AML-193 (cell line): ENCODE data around the gene ASPA.
"Not testable (repeated sequence)": the region's sequence is repeated elsewhere in the genome, so short reads cannot be mapped to it uniquely, and the experiment has no call there.

Source experiments
- DNase-seq, 2 experiments: peaks; one replicate each; lab custom pipeline; 2025; lab: John Stamatoyannopoulos, UW

ASPA gene

DNA sequence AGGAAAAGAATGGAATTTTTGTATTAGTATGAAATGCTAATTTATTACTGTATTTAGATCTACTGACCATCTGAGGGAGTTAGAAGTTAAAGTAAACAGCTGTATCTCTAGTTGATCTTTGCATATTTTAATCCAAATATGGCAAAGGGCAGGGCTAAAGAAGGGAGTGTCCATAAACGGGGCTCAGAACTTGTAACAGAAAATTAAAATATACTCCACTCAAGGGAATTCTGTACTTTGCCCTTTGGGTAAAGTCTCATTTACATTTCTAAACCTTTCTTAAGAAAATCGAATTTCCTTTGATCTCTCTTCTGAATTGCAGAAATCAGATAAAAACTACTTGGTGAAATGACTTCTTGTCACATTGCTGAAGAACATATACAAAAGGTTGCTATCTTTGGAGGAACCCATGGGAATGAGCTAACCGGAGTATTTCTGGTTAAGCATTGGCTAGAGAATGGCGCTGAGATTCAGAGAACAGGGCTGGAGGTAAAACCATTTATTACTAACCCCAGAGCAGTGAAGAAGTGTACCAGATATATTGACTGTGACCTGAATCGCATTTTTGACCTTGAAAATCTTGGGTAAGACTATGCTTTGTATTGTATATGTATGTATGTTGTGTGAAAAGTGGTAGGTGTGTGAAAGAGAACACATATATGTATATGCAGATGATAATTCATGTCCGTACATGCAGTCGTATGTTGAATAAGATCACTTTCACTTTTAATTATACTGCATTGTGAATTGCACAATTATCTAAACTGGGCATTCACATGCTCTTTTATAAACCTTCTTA is at the start of gene ASPA:
Gene ASPA (plus strand): TSS at position 186 of the 799 bp plus-strand sequence. CDS start 163 bp downstream, at position 349.
- no peak for DNase-seq

DNA sequence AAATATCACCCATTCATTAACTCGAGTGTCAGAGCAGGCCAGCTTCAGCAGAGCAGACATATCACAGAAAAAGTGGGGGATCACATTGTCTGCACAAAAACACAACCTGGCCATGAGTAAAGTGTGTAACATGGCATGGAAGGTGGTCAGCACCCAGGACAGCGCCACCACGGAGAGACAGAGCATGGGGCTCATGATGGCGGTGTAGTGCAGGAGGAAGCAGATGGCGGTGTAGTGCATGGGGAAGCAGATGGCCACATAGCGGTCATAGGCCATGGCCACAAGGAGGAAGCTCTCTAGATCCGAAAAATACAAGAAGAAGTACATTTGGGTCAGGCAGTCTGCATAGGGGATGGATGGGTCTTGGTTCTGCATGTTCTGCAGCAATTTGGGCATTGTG is 42.6 kb upstream of the ASPA start:
- DNase-seq: peak; percentile 45 to 47

DNA sequence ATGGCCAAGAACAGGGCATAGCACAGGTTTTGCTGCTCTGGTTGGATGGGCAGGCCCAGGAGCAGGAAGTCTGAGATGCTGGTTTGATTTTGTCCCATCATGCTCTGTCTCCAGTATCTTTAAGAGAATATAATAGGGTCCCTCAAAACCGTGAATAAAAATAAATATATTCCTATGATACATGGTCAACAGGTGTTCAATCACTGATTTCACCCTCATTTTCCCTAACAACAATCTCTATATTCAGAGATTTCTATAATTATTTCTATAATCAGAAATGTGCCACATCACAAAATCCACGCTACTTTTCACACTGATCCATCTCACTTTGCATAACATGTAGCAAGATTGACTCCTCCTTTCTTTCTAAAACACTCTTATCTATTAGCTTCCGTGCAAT is 42.1 kb upstream of the ASPA start, which contains the start of gene OR1E2:
Gene OR1E2 (minus strand): TSS at position 101 of the 400 bp plus-strand sequence. CDS start 0 bp downstream, at position 101.
- no peak for DNase-seq

- DNase-seq: no peak
Measured at GRCh38 chr17:3438368-3438767, 37.4 kb upstream of the ASPA start.

DNA sequence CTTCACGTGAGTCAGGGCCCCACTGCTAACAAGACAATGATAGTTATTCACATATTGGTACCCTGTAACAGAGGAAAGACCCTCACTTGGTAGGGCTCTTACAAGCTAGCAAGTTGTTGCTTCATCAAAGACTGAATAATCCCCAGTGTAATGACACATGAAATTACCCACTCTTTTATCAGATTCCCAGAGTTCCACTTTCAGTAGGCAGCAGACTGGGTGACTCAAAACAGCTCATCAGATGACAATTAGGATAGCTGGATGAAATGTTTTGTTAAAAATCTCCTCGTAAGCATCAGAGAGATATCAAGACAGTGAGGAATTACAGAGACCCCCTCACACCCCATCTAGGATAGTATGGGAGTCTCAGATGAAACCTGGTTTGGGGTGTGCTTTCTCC is 35.3 kb upstream of the ASPA start:
- no peak for DNase-seq

GRCh38 chr17:3447625-3448024 is 28.2 kb upstream of the ASPA start:
- DNase-seq: peak; percentile 0 to 4

GRCh38 chr17:3448059-3448665 is 27.6 kb upstream of the ASPA start:
- no peak for DNase-seq

- DNase-seq: not testable (repeated sequence)
Measured at GRCh38 chr17:3466355-3466754, 9.4 kb upstream of the ASPA start.

GRCh38 chr17:3469529-3469928 is 6.3 kb upstream of the ASPA start:
- no peak for DNase-seq

DNA sequence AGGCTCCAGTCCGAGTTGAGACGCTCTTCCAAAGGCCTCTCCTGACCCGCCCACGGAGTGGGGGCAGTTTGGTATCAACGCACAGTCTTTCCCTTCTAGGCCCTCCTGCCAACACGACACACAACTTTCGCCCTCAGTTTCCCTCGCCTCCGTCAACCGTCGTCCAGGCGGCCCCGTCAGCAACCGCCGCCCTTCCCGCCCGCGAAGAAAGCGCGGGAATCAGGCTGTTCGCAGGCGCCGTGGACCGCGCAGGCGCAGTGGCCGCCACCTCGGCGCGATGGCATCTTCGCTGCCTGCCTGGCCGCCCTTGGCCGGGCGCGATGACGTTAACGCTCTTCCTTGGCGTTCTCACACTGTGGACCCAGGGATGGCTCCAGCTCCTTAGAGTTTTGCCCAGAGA is 4.2 kb upstream of the ASPA start, which contains the start of gene SPATA22:
Gene SPATA22 (minus strand): TSS at position 221 of the 400 bp plus-strand sequence. CDS start 2,494 bp downstream, outside the sequence.
- DNase-seq: no peak

GRCh38 chr17:3472137-3472536 is 3.7 kb upstream of the ASPA start:
- DNase-seq: no peak

- no peak for DNase-seq
Measured at GRCh38 chr17:3474212-3474611, 1.6 kb upstream of the ASPA start.

GRCh38 chr17:3475251-3475685 is 529 bp upstream of the ASPA start:
- DNase-seq: no peak

- no peak for DNase-seq
Measured at GRCh38 chr17:3479988-3480387, 4.2 kb downstream of the ASPA start.

DNA sequence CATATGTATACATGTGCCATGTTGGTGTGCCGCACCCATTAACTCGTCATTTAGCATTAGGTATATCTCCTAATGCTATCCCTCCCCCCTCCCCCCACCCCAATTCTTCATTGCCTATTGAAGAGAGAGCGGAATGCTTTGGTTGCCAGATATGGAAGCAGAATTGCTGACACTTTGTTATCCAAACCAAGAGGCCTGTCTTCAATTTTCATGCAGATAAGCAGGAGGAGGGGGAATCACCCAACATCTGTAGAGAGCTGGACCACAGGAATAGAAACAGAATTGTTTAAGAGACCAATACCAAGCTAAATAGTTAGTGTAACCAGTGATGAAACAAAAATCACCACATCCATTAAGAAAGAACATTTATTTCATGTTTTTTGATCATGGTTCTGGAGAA is 7.1 kb downstream of the ASPA start:
- DNase-seq: no peak

GRCh38 chr17:3485481-3486068 is 9.8 kb downstream of the ASPA start:
- DNase-seq: no peak

GRCh38 chr17:3497101-3497500 is 21.3 kb downstream of the ASPA start:
- DNase-seq: no peak

DNA sequence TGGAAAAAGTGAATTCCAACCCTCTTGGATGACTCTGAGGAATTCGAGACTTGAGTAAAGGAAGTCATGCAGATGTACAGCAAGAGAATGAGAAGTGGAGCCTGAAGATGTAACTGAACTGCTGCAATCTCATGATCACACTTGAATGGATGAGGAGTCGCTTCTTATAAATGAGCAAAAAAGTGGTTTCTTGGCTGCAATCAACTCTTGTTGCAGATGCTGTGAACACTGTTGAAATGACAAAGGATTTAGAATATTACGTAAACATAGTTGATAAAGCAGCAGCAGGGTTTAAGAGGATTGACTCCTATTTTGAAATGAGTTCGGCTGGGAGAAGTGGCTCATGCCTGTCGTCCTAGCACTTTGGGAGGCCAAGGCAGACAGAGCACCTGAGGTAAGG is 25.5 kb downstream of the ASPA start:
- no peak for DNase-seq

DNA sequence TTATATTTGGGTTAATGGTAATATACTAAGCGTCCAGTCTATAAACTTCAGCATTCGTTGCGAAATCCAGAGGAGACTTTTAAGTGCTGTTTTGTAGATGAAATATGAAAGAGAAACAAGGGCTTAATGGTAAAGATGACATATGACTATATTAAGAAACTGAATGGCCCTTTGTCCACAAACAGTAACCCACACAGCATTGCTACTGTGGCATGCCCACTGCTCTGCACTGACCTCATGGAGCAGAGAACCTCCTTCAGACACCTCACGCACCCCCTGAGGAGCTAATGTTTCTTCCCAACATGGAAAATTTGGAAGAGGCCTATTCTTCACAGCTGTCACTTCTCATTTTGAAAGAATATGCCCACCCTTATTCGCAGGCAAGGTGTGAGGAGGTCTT is 26.7 kb downstream of the ASPA start:
- DNase-seq: no peak

GRCh38 chr17:3503285-3503684 is 27.5 kb downstream of the ASPA start:
- DNase-seq: no peak

DNA sequence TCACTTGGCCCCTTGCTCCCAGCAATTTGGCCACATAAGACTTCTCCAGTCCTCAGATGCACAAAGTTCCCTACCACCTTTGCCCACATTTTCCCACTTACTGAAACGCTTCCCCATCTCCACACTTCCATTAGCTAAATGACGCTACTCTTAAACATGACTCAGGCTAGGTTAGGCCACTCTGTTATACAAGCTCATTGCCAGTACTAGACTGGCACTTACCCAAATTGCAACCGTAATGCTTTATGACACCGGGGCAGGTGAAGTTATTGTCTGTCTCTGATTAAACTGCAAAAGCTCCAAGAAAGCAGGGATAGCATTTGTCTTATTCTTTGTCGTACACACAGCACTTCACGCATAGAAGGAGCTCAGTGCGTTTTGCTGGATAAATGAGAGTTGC is 29.2 kb downstream of the ASPA start:
- DNase-seq: no peak

- no peak for DNase-seq
Measured at GRCh38 chr17:3506054-3506453, 30.3 kb downstream of the ASPA start.

- no peak for DNase-seq
Measured at GRCh38 chr17:3507071-3507470, 31.3 kb downstream of the ASPA start.
